Superior temporal gyrus (tissue), 1 donor: ENCODE measurements around the gene PTCH1.

Experiments
- DNase-seq: peaks from one replicate; pipeline ENCODE4 v3.0.0-alpha.2; 2016; ENCODE audit errors: extremely low spot score

PTCH1 gene

GRCh38 chr9:95463148-95464060, 53.4 kb downstream of the PTCH1 start:
- no peak for DNase-seq

- peak; percentile 88 for DNase-seq
Observed at GRCh38 chr9:95462249-95463147, 54.3 kb downstream of the PTCH1 start.

- DNase-seq = no peak
Observed at GRCh38 chr9:95461448-95462248, 55.1 kb downstream of the PTCH1 start.

GRCh38 chr9:95460518-95461164, 56.1 kb downstream of the PTCH1 start:
- no peak for DNase-seq

- no peak for DNase-seq
Observed at GRCh38 chr9:95459851-95460517, 56.8 kb downstream of the PTCH1 start.

- DNase-seq = no peak
Observed at GRCh38 chr9:95459178-95459577, 57.6 kb downstream of the PTCH1 start.

- DNase-seq = no peak
Observed at GRCh38 chr9:95458666-95459065, 58.1 kb downstream of the PTCH1 start.

GRCh38 chr9:95457769-95458168, 59.0 kb downstream of the PTCH1 start:
- no peak for DNase-seq

GRCh38 chr9:95455714-95456113, 61.1 kb downstream of the PTCH1 start:
- DNase-seq = no peak

- no peak for DNase-seq
Observed at GRCh38 chr9:95452176-95452575, 64.6 kb downstream of the PTCH1 start.

GRCh38 chr9:95451065-95451426, 65.7 kb downstream of the PTCH1 start:
- no peak for DNase-seq

GRCh38 chr9:95450171-95451064, 66.4 kb downstream of the PTCH1 start:
- no peak for DNase-seq

GRCh38 chr9:95449016-95449415, 67.8 kb downstream of the PTCH1 start:
- DNase-seq = no peak

- DNase-seq = no peak
Observed at GRCh38 chr9:95447660-95448420, 68.9 kb downstream of the PTCH1 start.

- DNase-seq = no peak
Observed at GRCh38 chr9:95446984-95447383, 69.8 kb downstream of the PTCH1 start.

- DNase-seq = no peak
Observed at GRCh38 chr9:95446259-95446658, 70.5 kb downstream of the PTCH1 start.

- no peak for DNase-seq
Observed at GRCh38 chr9:95444160-95444559, 72.6 kb downstream of the PTCH1 start.

- no peak for DNase-seq
Observed at GRCh38 chr9:95443301-95443700, 73.5 kb downstream of the PTCH1 start.

GRCh38 chr9:95441081-95441480, 75.7 kb downstream of the PTCH1 start:
- no peak for DNase-seq
